ENCODE results near the gene INF2.
A peak's percentile ranks its signal among the peaks of the same experiment; 100 is the strongest.

The INF2 gene

GRCh38 chr14:104687601-104688504 lies 1.6 kb upstream of the INF2 start:
- TF ChIP-seq CTCF (IDR thresholded peaks at IDR 0.05; ENCODE audit: low read depth, low read length), result no peak
- DNase-seq (ENCODE audit: low read depth in 2 of 2), result peak; percentile 66 to 82
- peak overlapping the region in 1 of 2 donors; percentile 5 for H3K4me3 ChIP-seq (replicated peaks in 1 of 2; ENCODE audit: low read depth in 2 of 2, low read length in 2 of 2)

DNA sequence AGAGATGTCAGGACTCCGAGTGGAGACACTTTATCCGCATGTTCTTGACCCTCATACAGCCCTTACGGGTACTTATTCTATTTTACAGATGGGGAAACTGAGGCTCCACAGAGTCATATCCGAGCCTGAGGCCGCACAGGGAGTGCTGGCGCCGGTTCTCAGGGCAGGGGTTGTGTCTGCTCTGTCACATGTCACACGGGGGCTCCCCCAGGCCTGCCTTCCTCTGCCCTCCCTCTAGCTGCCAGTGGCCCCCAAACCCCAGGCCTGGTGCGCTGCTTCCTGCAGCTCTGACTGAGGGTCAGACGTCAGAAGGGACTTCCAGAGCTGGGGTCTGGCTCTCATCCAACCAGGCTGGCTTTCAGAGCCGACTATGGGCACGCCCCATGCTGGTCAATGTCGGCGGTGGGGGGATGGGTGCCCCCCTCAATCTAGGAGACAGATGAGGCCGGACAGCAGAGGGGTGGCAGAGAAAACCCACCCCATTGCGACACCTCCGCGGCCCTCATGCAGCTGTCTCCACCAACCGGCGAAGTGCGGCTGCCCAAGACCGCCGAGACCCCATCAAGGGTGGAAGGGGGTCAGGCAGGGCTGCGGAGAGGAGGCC lies 811 bp upstream of the INF2 start:
- DNase-seq (ENCODE audit: low read depth in 2 of 2), result peak; percentile 65 to 72
- peak overlapping the region; percentile 37 to 94 for H3K4me3 ChIP-seq (replicated peaks in 1 of 2; ENCODE audit: low read depth in 2 of 2, low read length in 2 of 2)
- TF ChIP-seq CTCF (IDR thresholded peaks at IDR 0.05; ENCODE audit: low read depth, low read length), result no peak

GRCh38 chr14:104689881-104690711 lies 678 bp downstream of the INF2 start:
- peak in 1 of 2 donors; percentile 31 for DNase-seq (ENCODE audit: low read depth in 2 of 2)
- peak overlapping the region; percentile 71 to 94 for H3K4me3 ChIP-seq (replicated peaks in 1 of 2; ENCODE audit: low read depth in 2 of 2, low read length in 2 of 2)
- no peak for TF ChIP-seq CTCF (IDR thresholded peaks at IDR 0.05; ENCODE audit: low read depth, low read length)

DNA sequence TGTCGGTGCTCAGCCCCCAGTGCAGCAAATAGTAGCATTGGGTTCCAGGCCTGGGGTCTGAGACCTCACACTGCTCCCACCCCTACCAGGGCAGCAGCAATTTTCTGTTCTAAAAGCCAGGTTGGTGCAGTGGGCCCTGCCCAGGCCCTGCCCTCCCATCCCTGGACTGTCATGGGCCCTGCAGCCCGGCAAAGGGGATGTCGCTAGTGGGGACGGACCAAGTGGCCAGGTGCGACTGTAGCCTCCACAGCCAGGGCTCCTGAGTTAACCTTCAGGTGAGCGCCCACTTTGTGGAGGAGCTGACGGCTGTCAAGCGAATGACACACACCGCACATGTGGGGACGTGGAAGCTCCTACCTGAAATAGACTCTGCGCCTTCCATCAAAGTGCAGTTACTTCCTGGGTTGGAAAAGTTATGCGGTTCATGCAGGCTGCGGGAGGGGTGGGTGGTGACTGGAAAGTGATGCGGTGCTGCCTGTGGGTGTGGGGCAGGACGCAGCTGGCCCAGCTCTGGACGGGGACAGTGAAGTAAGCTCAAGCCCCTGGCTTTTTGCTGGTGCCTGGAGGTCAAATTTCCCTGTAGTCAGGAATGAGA lies 1.5 kb downstream of the INF2 start:
- no peak for TF ChIP-seq CTCF (IDR thresholded peaks at IDR 0.05; ENCODE audit: low read depth, low read length)
- peak overlapping the region; percentile 71 to 94 for H3K4me3 ChIP-seq (replicated peaks in 1 of 2; ENCODE audit: low read depth in 2 of 2, low read length in 2 of 2)
- DNase-seq (ENCODE audit: low read depth in 2 of 2), result no peak

DNA sequence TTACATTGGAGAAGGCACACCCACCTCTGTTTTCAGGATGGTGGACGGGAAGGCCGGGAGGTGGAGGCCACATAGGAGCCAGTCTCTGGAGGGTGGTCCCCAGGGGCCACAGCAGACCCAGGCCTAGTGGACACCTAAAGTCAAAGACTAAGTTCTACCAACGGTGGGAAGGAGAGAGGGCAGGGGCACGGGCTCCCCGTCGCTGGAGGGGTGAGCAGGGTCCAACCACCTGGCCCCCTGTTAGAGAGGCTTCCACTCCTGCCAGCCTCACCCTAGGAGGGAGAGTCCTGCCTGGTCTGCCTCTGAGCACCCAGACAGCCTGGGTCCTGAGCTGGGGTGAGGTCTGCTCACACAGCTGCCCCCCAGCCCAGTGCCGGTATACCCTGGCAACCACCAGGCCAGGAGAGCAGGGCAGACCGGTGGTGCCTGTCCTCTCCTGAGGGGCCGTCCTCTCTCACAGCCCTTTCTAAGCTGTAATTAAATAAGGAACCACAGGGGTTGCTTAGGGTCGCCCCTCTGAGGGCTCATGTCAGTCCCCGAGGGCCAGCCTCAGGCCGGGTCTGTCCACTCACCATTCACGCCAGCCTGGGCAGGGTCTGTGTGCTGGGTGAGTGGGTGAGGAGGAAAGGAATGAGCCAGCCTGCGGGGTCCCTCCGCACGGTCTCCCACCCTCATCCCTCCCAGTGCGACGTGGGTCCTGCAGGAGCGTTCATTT lies 2.3 kb downstream of the INF2 start:
- DNase-seq (ENCODE audit: low read depth in 2 of 2), result no peak
- no peak for TF ChIP-seq CTCF (IDR thresholded peaks at IDR 0.05; ENCODE audit: low read depth, low read length)
- H3K4me3 ChIP-seq (replicated peaks in 1 of 2; ENCODE audit: low read depth in 2 of 2, low read length in 2 of 2), result peak overlapping the region in 1 of 2 donors; percentile 94

Data from cardiac fibroblast (primary cell).